Peyer's patch (tissue), 4 donors: ENCODE measurements around the gene NTN1. TPM values are rescaled to one million over a fixed set of nuclear protein-coding genes. Genes with fewer than 3 reads are reported as not detected.
A peak's percentile ranks its signal among the peaks of the same experiment; 100 is the strongest.

Source experiments
- DNase-seq, 3 donors: peaks; one replicate each; pipeline ENCODE4 v3.0.0-alpha.2; 2017 to 2019
- H3K27ac ChIP-seq, 4 donors: fragments of 200-600 bp; sonication (generic); one replicate each; pipeline ENCODE4 v1.5.1; 2016 to 2019
- H3K27me3 ChIP-seq, 2 donors: fragments of 200-600 bp; sonication (generic); one replicate each; pipeline ENCODE4 v1.5.1; 2019
- H3K36me3 ChIP-seq, 3 donors: fragments of 200-600 bp; sonication (generic); one replicate each; pipeline ENCODE4 v1.5.1; 2016 to 2019
- H3K4me1 ChIP-seq, 4 donors: fragments of 200-600 bp; sonication (generic); one replicate each; pipeline ENCODE4 v1.5.1; 2016 to 2019
- H3K4me3 ChIP-seq, 4 donors: fragments of 200-600 bp; sonication (generic); 1 replicate in 3 of 4; 2 replicates in 1 of 4; pipeline ENCODE4 v1.5.1; 2016 to 2019; ENCODE audit warnings: mild to moderate bottlenecking in 1 of 4
- H3K9me3 ChIP-seq, 4 donors: fragments of 200-600 bp; sonication (generic); one replicate each; pipeline ENCODE4 v1.5.1; 2016 to 2019; ENCODE audit warnings: mild to moderate bottlenecking in 1 of 4
- CTCF ChIP-seq, 6 experiments: fragments of 450-650 bp in 4 of 6; fragments of 200-600 bp in 2 of 6; sonication (generic) in 1 of 6; IDR thresholded peaks; one replicate each; pipeline ENCODE4 v1.5.1; 2017 to 2019; ENCODE audit warnings: antibody characterized with exemption in 6 of 6, mild to moderate bottlenecking in 3 of 6, moderate library complexity in 1 of 6
- POLR2A ChIP-seq, 2 donors: fragments of 450-650 bp; IDR thresholded peaks; one replicate each; pipeline ENCODE4 v1.5.1; 2017; ENCODE audit warnings: antibody characterized with exemption in 2 of 2, mild to moderate bottlenecking in 2 of 2, moderate library complexity in 2 of 2
- total RNA-seq, 4 donors: library from RNA; depleted of rRNA; stranded (reverse); fragments of >200 nt; gene quantifications; one replicate each; pipeline ENCODE4 v1.1.0, GENCODE V29; 2016

The NTN1 gene
- total RNA-seq, 4 donors from 2014 or later: 4.0 to 17.3 (median 10.9) TPM

GRCh38 chr17:9232155-9232475, 210.8 kb downstream of the NTN1 start:
- peak overlapping the region in 1 of 4 donors; percentile 35 for H3K27ac ChIP-seq
- DNase-seq: no peak
- no peak overlapping the region for H3K4me3 ChIP-seq
- no peaks in the 10 kb centered on the region for H3K9me3 ChIP-seq
- H3K36me3 ChIP-seq: no peaks in the 10 kb centered on the region
- no peaks in the 10 kb centered on the region for H3K4me1 ChIP-seq
- H3K27me3 ChIP-seq: no peaks in the 10 kb centered on the region
- TF ChIP-seq POLR2A (IDR thresholded peaks at IDR 0.05): no peak
- TF ChIP-seq CTCF (IDR thresholded peaks at IDR 0.05): no peak

- H3K36me3 ChIP-seq: no peaks in the 10 kb centered on the region
- H3K4me1 ChIP-seq: no peaks in the 10 kb centered on the region
- no peak overlapping the region for H3K4me3 ChIP-seq
- peak overlapping the region in 2 of 4 donors; percentile 4 to 35 for H3K27ac ChIP-seq
- TF ChIP-seq POLR2A (IDR thresholded peaks at IDR 0.05) (no peak), CTCF (IDR thresholded peaks at IDR 0.05) (no peak)
- H3K27me3 ChIP-seq: no peaks in the 10 kb centered on the region
- DNase-seq: no peak
- H3K9me3 ChIP-seq: no peaks in the 10 kb centered on the region
These were observed 211.4 kb downstream of the NTN1 start for GRCh38 chr17:9232591-9233270.

DNA sequence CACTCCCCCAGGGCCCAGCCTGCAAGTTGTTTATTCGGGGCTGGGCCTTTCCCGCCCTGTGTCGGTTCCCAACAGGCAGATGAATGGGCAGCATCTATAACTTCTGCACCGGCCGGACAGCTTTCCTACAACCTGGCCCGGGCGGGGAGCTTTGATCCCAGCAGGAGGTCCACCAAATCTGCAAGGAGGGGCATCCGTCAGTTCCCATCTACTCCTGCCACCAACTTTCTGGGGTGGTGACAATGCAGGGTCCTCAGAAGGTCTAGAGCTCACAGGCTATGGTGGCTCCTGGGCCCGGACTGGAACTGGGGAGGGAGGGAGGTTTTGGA, 211.9 kb downstream of the NTN1 start:
- no peak overlapping the region for H3K4me3 ChIP-seq
- H3K27me3 ChIP-seq: no peaks in the 10 kb centered on the region
- TF ChIP-seq CTCF (IDR thresholded peaks at IDR 0.05) (no peak), POLR2A (IDR thresholded peaks at IDR 0.05) (no peak)
- peak overlapping the region in 2 of 4 donors; percentile 4 to 35 for H3K27ac ChIP-seq
- H3K4me1 ChIP-seq: peaks cover 0 to 5% (median 0%) of the 10 kb centered on the region in 4 donors
- no peak for DNase-seq
- H3K9me3 ChIP-seq: no peaks in the 10 kb centered on the region
- H3K36me3 ChIP-seq: no peaks in the 10 kb centered on the region

DNA sequence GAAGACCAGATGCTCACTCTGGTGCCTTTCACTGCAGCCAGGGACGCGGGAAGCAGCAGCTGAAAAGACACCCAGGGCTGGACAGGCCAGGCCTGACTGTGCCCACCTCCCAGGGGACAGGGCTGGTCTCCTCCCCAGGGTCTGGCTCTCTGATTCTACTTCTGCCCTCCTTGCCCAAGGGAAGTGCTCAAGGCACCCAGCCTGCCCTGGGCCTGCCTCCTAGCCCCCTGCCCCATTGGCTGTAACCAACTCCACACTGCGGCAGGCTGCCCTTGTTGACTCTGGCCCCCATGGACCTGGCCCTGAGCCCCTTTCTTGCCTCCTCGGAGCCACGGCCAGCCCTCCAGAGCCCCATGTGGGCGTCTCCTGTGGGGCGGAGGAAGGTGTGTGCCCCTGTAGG, 212.5 kb downstream of the NTN1 start:
- H3K4me3 ChIP-seq: no peak overlapping the region
- no peak for DNase-seq
- H3K4me1 ChIP-seq: peaks cover 0 to 7% (median 1%) of the 10 kb centered on the region in 4 donors
- no peaks in the 10 kb centered on the region for H3K9me3 ChIP-seq
- H3K27me3 ChIP-seq: no peaks in the 10 kb centered on the region
- no peaks in the 10 kb centered on the region for H3K36me3 ChIP-seq
- H3K27ac ChIP-seq: no peak overlapping the region
- TF ChIP-seq POLR2A (IDR thresholded peaks at IDR 0.05): no peak

DNA sequence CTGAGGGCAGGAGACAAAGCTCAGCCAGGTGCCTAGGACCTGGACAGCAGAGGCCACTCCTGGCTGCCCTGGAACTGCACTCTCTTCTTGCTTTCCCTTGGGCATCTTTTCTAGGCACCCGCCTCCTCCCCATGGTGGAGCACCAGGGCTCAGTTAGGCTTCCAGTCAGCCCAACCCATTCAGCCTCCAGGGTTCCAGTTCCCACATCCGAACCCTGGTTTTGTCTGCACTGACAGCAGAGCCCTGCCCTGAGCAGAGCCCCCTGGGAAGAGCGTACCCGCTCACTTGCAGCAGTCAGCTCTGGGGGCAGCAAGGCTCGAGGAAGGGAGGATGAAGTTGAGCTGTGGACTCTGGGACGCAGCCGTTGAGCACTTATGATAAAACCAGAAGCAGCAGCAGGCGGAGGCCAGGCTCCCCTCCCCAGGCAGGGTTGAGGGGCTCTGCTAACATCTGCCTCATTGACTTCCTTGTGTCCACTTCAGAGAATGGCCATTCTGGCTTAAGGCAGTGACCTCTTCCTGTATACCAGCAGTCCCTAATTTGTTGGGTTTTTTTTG, 213.2 kb downstream of the NTN1 start:
- no peaks in the 10 kb centered on the region for H3K9me3 ChIP-seq
- peaks cover 0 to 14% (median 8%) of the 10 kb centered on the region in 4 donors for H3K4me1 ChIP-seq
- DNase-seq: no peak

More for the DNA sequence above, 213.2 kb downstream of the NTN1 start:
- TF ChIP-seq POLR2A (IDR thresholded peaks at IDR 0.05) (no peak), CTCF (IDR thresholded peaks at IDR 0.05) (no peak)
- no peak overlapping the region for H3K4me3 ChIP-seq
- no peak overlapping the region for H3K27ac ChIP-seq
- H3K27me3 ChIP-seq: no peaks in the 10 kb centered on the region
- no peaks in the 10 kb centered on the region for H3K36me3 ChIP-seq
